HUES64 (cell line): ENCODE results near the gene CCDC82.

Source experiments
- H3K27ac ChIP-seq: 2 replicates; pipeline ENCODE4 v1.7.0; 2013; ENCODE audit warnings: low read depth, low read length, inconsistent platforms
- H3K27me3 ChIP-seq: 2 replicates; pipeline ENCODE4 v1.6.1; 2013; ENCODE audit warnings: mild to moderate bottlenecking, low read length; ENCODE audit not compliant: insufficient read depth
- H3K36me3 ChIP-seq: 2 replicates; pipeline ENCODE4 v1.6.1; 2013; ENCODE audit warnings: mild to moderate bottlenecking, low read length; ENCODE audit not compliant: insufficient read depth
- H3K4me1 ChIP-seq: 2 replicates; pipeline ENCODE4 v1.6.1; 2013; ENCODE audit warnings: mild to moderate bottlenecking, low read length, moderate library complexity; ENCODE audit not compliant: insufficient read depth
- H3K4me3 ChIP-seq: 2 replicates; pipeline ENCODE4 v1.5.1; 2013; ENCODE audit warnings: mild to moderate bottlenecking, low read length, moderate library complexity
- H3K9ac ChIP-seq: 2 replicates; pipeline ENCODE4 v1.6.1; 2013; ENCODE audit warnings: mild to moderate bottlenecking, low read depth, low read length
- H3K9me3 ChIP-seq: 2 replicates; pipeline ENCODE4 v1.6.1; 2013; ENCODE audit warnings: low read depth, low read length; ENCODE audit not compliant: insufficient read depth
- WGBS: fragments of 150-250, 120-280 bp; methylation state at CpG from one replicate; pipeline ENCODE4 v1.1.7; 2013; ENCODE audit warnings: missing lambda C conversion rate; 5-methylcytosine and 5-hydroxymethylcytosine counted together

The CCDC82 gene

GRCh38 chr11:96393753-96394348 lies 4.1 kb upstream of the CCDC82 start:
- Histone ChIP-seq H3K27me3 (no peaks in the 10 kb centered on the region), H3K36me3 (0 out of 2 replicates have a peak, but pooled peaks cover 3% of the 10 kb centered on the region), H3K4me1 (0 out of 2 replicates have a peak, but pooled peaks cover 5% of the 10 kb centered on the region), H3K4me3 (no peak overlapping the region), H3K27ac (no peak overlapping the region), H3K9me3 (no peaks in the 10 kb centered on the region), H3K9ac (no peak overlapping the region)
- no CpG with 5 or more reads among the region's 1 CpG for WGBS

- 0 out of 2 replicates have a peak, but pooled peaks cover 3% of the 10 kb centered on the region for H3K36me3 ChIP-seq
- no peaks in the 10 kb centered on the region for H3K9me3 ChIP-seq
- H3K4me3 ChIP-seq = no peak overlapping the region
- no peak overlapping the region for H3K9ac ChIP-seq
- WGBS = 97% methylated on average over 3 of the region's 3 CpGs
- no peaks in the 10 kb centered on the region for H3K27me3 ChIP-seq
- no peak overlapping the region for H3K27ac ChIP-seq
- H3K4me1 ChIP-seq = peaks cover 12% of the 10 kb centered on the region; the same call in 1 of the 2 replicates
These were observed 2.1 kb upstream of the CCDC82 start for GRCh38 chr11:96391698-96392307.

GRCh38 chr11:96390488-96390792 lies 728 bp upstream of the CCDC82 start:
- H3K9ac ChIP-seq = peak overlapping the region; percentile 82; the same call in 1 of the 2 replicates
- H3K4me3 ChIP-seq = peak overlapping the region; percentile 88
- no peaks in the 10 kb centered on the region for H3K9me3 ChIP-seq
- peaks cover 12% of the 10 kb centered on the region; the same call in 1 of the 2 replicates for H3K4me1 ChIP-seq
- H3K27ac ChIP-seq = peak overlapping the region; percentile 79
- H3K27me3 ChIP-seq = no peaks in the 10 kb centered on the region
- H3K36me3 ChIP-seq = 0 out of 2 replicates have a peak, but pooled peaks cover 3% of the 10 kb centered on the region
- WGBS = 61% methylated on average over 6 of the region's 6 CpGs

GRCh38 chr11:96388891-96389719 lies 607 bp downstream of the CCDC82 start:
- peak overlapping the region; percentile 88 for H3K4me3 ChIP-seq
- no peaks in the 10 kb centered on the region for H3K9me3 ChIP-seq
- H3K4me1 ChIP-seq = peaks cover 12% of the 10 kb centered on the region; the same call in 1 of the 2 replicates
- peak overlapping the region; percentile 87 for H3K9ac ChIP-seq
- 2% methylated on average over 28 of the region's 30 CpGs for WGBS
- no peaks in the 10 kb centered on the region for H3K27me3 ChIP-seq
- peaks cover 8% of the 10 kb centered on the region for H3K36me3 ChIP-seq
- H3K27ac ChIP-seq = peak overlapping the region; percentile 97

GRCh38 chr11:96385187-96385586 lies 4.5 kb downstream of the CCDC82 start:
- no peak overlapping the region for H3K4me3 ChIP-seq
- 96% methylated on average over 1 of the region's 2 CpGs for WGBS

GRCh38 chr11:96384156-96384555 lies 5.6 kb downstream of the CCDC82 start:
- no peaks in the 10 kb centered on the region for H3K9me3 ChIP-seq
- H3K27me3 ChIP-seq = no peaks in the 10 kb centered on the region
- 99% methylated on average over 3 of the region's 3 CpGs for WGBS
- H3K4me3 ChIP-seq = no peak overlapping the region
- peaks cover 37% of the 10 kb centered on the region for H3K36me3 ChIP-seq
- H3K4me1 ChIP-seq = peaks cover 7% of the 10 kb centered on the region; the same call in 1 of the 2 replicates
- H3K27ac ChIP-seq = no peak overlapping the region
- no peak overlapping the region for H3K9ac ChIP-seq

More at GRCh38 chr11:96385187-96385586, 4.5 kb downstream of the CCDC82 start:
- Histone ChIP-seq H3K4me1 (peaks cover 7% of the 10 kb centered on the region; the same call in 1 of the 2 replicates), H3K9me3 (no peaks in the 10 kb centered on the region), H3K9ac (no peak overlapping the region), H3K27ac (no peak overlapping the region), H3K36me3 (peaks cover 37% of the 10 kb centered on the region), H3K27me3 (no peaks in the 10 kb centered on the region)

- Histone ChIP-seq H3K9ac (no peak overlapping the region), H3K27ac (no peak overlapping the region), H3K36me3 (peaks cover 16% of the 10 kb centered on the region), H3K4me3 (no peak overlapping the region), H3K9me3 (no peaks in the 10 kb centered on the region), H3K4me1 (no peaks in the 10 kb centered on the region), H3K27me3 (no peaks in the 10 kb centered on the region)
- WGBS = 93% methylated on average over 1 of the region's 1 CpG
These were observed 12.9 kb downstream of the CCDC82 start for GRCh38 chr11:96376796-96377195.

- no peaks in the 10 kb centered on the region for H3K4me1 ChIP-seq
- H3K27me3 ChIP-seq = no peaks in the 10 kb centered on the region
- no peak overlapping the region for H3K4me3 ChIP-seq
- no peak overlapping the region for H3K9ac ChIP-seq
- no peak overlapping the region for H3K27ac ChIP-seq
- 94% methylated on average over 4 of the region's 4 CpGs for WGBS
- no peaks in the 10 kb centered on the region; the same call in 1 of the 2 replicates for H3K9me3 ChIP-seq
- H3K36me3 ChIP-seq = peaks cover 24% of the 10 kb centered on the region
These were observed 15.9 kb downstream of the CCDC82 start for GRCh38 chr11:96373826-96374225.

- Histone ChIP-seq H3K9ac (no peak overlapping the region), H3K4me3 (no peak overlapping the region), H3K27ac (no peak overlapping the region), H3K36me3 (peaks cover 54% of the 10 kb centered on the region), H3K27me3 (no peaks in the 10 kb centered on the region), H3K4me1 (no peaks in the 10 kb centered on the region), H3K9me3 (peaks cover 3% of the 10 kb centered on the region)
- 98% methylated on average over 2 of the region's 2 CpGs for WGBS
These were observed 22.4 kb downstream of the CCDC82 start for GRCh38 chr11:96367342-96367741.

- Histone ChIP-seq H3K9ac (no peak overlapping the region), H3K27ac (no peak overlapping the region), H3K4me3 (no peak overlapping the region), H3K27me3 (no peaks in the 10 kb centered on the region), H3K4me1 (no peaks in the 10 kb centered on the region), H3K36me3 (peaks cover 54% of the 10 kb centered on the region), H3K9me3 (peaks cover 3% of the 10 kb centered on the region)
- 100% methylated on average over 1 of the region's 1 CpG for WGBS
These were observed 23.7 kb downstream of the CCDC82 start for GRCh38 chr11:96366024-96366423.

- Histone ChIP-seq H3K27ac (no peak overlapping the region), H3K36me3 (peaks cover 49% of the 10 kb centered on the region), H3K4me3 (no peak overlapping the region), H3K4me1 (no peaks in the 10 kb centered on the region), H3K9me3 (peaks cover 3% of the 10 kb centered on the region), H3K9ac (no peak overlapping the region), H3K27me3 (no peaks in the 10 kb centered on the region)
- 71% methylated on average over 1 of the region's 1 CpG for WGBS
These were observed 24.2 kb downstream of the CCDC82 start for GRCh38 chr11:96365493-96365892.
